CD1c-positive myeloid dendritic cell (primary cell): ENCODE measurements around the gene GBP4.

Experiments used
- DNase-seq: peaks from one replicate; pipeline ENCODE4 v3.0.0-alpha.2; 2016; ENCODE audit errors: extremely low spot score

GBP4 gene

GRCh38 chr1:89170170-89171066 lies 28.3 kb downstream of the GBP4 start:
- DNase-seq: no peak

- DNase-seq: no peak
Observed at GRCh38 chr1:89169166-89169565, 29.6 kb downstream of the GBP4 start.

- DNase-seq: no peak
Observed at GRCh38 chr1:89167590-89168230, 31.0 kb downstream of the GBP4 start.

- no peak for DNase-seq
Observed at GRCh38 chr1:89166705-89167104, 32.0 kb downstream of the GBP4 start.

- no peak for DNase-seq
Observed at GRCh38 chr1:89165811-89166210, 32.9 kb downstream of the GBP4 start.

- DNase-seq: no peak
Observed at GRCh38 chr1:89151047-89151446, 47.7 kb downstream of the GBP4 start.

- no peak for DNase-seq
Observed at GRCh38 chr1:89149976-89150375, 48.8 kb downstream of the GBP4 start.

- DNase-seq: no peak
Observed at GRCh38 chr1:89149229-89149628, 49.5 kb downstream of the GBP4 start.

- DNase-seq: no peak
Observed at GRCh38 chr1:89147678-89148658, 50.8 kb downstream of the GBP4 start.

GRCh38 chr1:89146721-89147120 lies 52.0 kb downstream of the GBP4 start:
- no peak for DNase-seq

- no peak for DNase-seq
Observed at GRCh38 chr1:89143484-89143883, 55.3 kb downstream of the GBP4 start.

- DNase-seq: no peak
Observed at GRCh38 chr1:89142160-89142559, 56.6 kb downstream of the GBP4 start.

GRCh38 chr1:89133747-89134146 lies 65.0 kb downstream of the GBP4 start:
- no peak for DNase-seq
